GM19238 (cell line): ENCODE results near the gene CCNYL1.

Experiments used
- DNase-seq: peaks from one replicate; pipeline ENCODE4 v3.0.0; 2011; ENCODE audit warnings: low spot score; ENCODE audit not compliant: insufficient read length

The CCNYL1 gene

GRCh38 chr2:207765547-207765946 lies 54.1 kb downstream of the CCNYL1 start:
- DNase-seq = no peak

GRCh38 chr2:207766041-207766551 lies 54.7 kb downstream of the CCNYL1 start:
- no peak for DNase-seq

GRCh38 chr2:207766697-207767460 lies 55.4 kb downstream of the CCNYL1 start:
- DNase-seq = no peak

- DNase-seq = no peak
These were observed 56.2 kb downstream of the CCNYL1 start for GRCh38 chr2:207767461-207768167.

GRCh38 chr2:207768168-207768865 lies 56.9 kb downstream of the CCNYL1 start:
- DNase-seq = peak; percentile 20

GRCh38 chr2:207768866-207769596 lies 57.6 kb downstream of the CCNYL1 start:
- peak; percentile 30 for DNase-seq

- no peak for DNase-seq
These were observed 59.4 kb downstream of the CCNYL1 start for GRCh38 chr2:207770602-207771404.

GRCh38 chr2:207771421-207771820 lies 60.0 kb downstream of the CCNYL1 start:
- DNase-seq = no peak

GRCh38 chr2:207772081-207772843 lies 60.8 kb downstream of the CCNYL1 start:
- DNase-seq = no peak

GRCh38 chr2:207772844-207773205 lies 61.4 kb downstream of the CCNYL1 start:
- DNase-seq = no peak

- no peak for DNase-seq
These were observed 64.0 kb downstream of the CCNYL1 start for GRCh38 chr2:207775473-207775872.

- DNase-seq = no peak
These were observed 65.7 kb downstream of the CCNYL1 start for GRCh38 chr2:207777124-207777523.

GRCh38 chr2:207778298-207778882 lies 67.0 kb downstream of the CCNYL1 start:
- DNase-seq = no peak

- no peak for DNase-seq
These were observed 68.1 kb downstream of the CCNYL1 start for GRCh38 chr2:207779523-207779922.

- no peak for DNase-seq
These were observed 71.0 kb downstream of the CCNYL1 start for GRCh38 chr2:207782238-207783030.

GRCh38 chr2:207783514-207783913 lies 72.1 kb downstream of the CCNYL1 start:
- DNase-seq = no peak

- DNase-seq = no peak
These were observed 73.5 kb downstream of the CCNYL1 start for GRCh38 chr2:207784898-207785297.

- no peak for DNase-seq
These were observed 75.6 kb downstream of the CCNYL1 start for GRCh38 chr2:207787017-207787416.

GRCh38 chr2:207787800-207788199 lies 76.4 kb downstream of the CCNYL1 start:
- no peak for DNase-seq
